Measurements from ENCODE around the gene CTTNBP2. TPM values are rescaled to one million over a fixed set of nuclear protein-coding genes. Genes with fewer than 3 reads are reported as not detected.

Gene CTTNBP2
- total RNA-seq, 1 donor from 2014 or later: 36.9 TPM

DNA sequence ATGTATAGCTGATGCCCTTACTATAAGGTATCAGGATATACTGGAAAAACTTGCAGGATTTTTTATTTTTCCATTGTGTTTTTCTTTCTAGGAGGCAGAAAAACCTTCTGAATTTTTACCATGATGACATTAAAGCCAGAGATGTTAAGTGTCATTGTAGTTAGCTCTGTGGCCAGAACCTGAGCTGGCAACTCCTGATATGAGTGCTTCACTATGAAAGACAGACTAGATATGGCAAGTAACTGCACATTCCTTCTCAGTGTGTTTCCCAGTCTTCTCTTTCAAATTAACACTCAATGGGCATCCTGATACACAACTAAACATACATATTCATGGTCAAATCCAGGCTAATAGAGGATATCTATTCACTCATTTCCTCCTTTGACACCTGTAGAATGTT, 166.2 kb downstream of the CTTNBP2 start:
- Mint-ChIP-seq H3K4me1 (ENCODE audit: unreplicated experiment) (no peaks in the 10 kb centered on the region), H3K27ac (no peak overlapping the region), H3K36me3 (peaks cover 17% of the 10 kb centered on the region), H3K4me3 (no peak overlapping the region), H3K27me3 (no peaks in the 10 kb centered on the region), H3K9me3 (peaks cover 4% of the 10 kb centered on the region)
- TF ChIP-seq, protein P1, sequence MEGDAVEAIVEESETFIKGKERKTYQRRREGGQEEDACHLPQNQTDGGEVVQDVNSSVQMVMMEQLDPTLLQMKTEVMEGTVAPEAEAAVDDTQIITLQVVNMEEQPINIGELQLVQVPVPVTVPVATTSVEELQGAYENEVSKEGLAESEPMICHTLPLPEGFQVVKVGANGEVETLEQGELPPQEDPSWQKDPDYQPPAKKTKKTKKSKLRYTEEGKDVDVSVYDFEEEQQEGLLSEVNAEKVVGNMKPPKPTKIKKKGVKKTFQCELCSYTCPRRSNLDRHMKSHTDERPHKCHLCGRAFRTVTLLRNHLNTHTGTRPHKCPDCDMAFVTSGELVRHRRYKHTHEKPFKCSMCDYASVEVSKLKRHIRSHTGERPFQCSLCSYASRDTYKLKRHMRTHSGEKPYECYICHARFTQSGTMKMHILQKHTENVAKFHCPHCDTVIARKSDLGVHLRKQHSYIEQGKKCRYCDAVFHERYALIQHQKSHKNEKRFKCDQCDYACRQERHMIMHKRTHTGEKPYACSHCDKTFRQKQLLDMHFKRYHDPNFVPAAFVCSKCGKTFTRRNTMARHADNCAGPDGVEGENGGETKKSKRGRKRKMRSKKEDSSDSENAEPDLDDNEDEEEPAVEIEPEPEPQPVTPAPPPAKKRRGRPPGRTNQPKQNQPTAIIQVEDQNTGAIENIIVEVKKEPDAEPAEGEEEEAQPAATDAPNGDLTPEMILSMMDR (conservative IDR thresholded peaks at IDR 0.05): no peak
- DNase-seq (ENCODE audit: extremely low spot score, unreplicated experiment): no peak

DNA sequence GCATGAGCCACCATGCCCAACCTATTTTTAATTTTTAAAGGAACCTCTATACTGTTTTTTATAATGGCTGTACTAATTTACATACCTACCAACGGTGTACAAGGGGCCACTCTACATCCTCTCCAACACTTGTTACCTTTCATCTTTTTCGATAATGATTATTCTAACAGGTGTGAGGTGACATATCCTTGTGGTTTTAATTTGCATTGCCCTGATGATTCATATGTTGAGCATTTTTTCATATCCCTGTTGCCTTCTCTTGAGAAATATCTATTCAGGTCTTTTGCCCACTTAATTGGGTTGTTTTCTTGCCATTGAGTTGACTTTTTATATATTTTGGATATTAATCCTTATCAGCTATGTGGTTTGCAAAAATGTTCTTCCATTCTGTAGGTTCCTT, 167.0 kb downstream of the CTTNBP2 start:
- no peak for DNase-seq (ENCODE audit: extremely low spot score, unreplicated experiment)
- Mint-ChIP-seq H3K27me3 (no peaks in the 10 kb centered on the region), H3K4me3 (no peak overlapping the region), H3K36me3 (peaks cover 8% of the 10 kb centered on the region), H3K9me3 (peaks cover 4% of the 10 kb centered on the region), H3K27ac (no peak overlapping the region), H3K4me1 (ENCODE audit: unreplicated experiment) (no peaks in the 10 kb centered on the region)
- TF ChIP-seq, protein P1 (conservative IDR thresholded peaks at IDR 0.05): no peak

DNA sequence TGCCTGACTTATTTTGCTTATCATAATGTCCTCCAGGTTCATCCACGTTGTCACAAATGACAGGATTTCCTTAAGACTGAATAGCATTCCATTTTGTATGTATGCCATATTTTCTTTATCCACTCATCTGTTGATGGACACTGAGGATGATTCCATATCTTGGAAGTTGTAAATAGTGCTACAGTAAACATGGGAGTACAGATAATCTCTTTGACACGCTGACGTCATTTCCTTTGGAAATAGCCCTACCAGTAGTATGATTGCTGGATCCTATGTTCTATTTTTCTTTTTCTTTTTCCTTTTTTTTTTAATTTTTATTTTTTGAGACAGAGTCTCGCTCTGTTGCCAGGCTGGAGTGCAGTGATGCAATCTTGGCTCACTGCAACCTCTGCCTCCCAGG, 167.6 kb downstream of the CTTNBP2 start:
- no peaks in the 10 kb centered on the region for H3K4me1 Mint-ChIP-seq (ENCODE audit: unreplicated experiment)
- TF ChIP-seq, protein P1 (conservative IDR thresholded peaks at IDR 0.05): no peak
- DNase-seq (ENCODE audit: extremely low spot score, unreplicated experiment): no peak
- no peaks in the 10 kb centered on the region for H3K27me3 Mint-ChIP-seq
- peaks cover 4% of the 10 kb centered on the region for H3K9me3 Mint-ChIP-seq
- H3K36me3 Mint-ChIP-seq: peaks cover 8% of the 10 kb centered on the region
- no peak overlapping the region for H3K27ac Mint-ChIP-seq
- H3K4me3 Mint-ChIP-seq: no peak overlapping the region

DNA sequence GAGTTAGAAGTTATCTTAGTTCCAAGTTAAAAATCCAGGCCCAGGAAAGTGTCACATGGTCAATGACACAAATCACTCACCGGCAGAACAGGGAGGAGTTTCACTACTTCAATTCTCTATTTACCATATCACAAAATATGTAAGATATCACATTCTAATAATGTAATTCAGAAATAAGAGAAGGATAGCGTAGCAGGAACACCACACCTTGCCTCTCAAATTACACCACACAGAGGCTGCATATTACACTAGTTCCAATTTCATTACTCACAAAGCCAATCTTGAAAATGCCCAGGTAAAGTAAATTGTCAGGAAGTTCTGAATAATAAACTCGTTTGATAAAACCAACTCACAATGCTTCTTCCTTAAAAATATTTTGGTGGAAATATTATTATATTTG, 169.2 kb downstream of the CTTNBP2 start:
- H3K4me3 Mint-ChIP-seq: no peak overlapping the region
- no peaks in the 10 kb centered on the region for H3K36me3 Mint-ChIP-seq
- no peak for DNase-seq (ENCODE audit: extremely low spot score, unreplicated experiment)
- H3K4me1 Mint-ChIP-seq (ENCODE audit: unreplicated experiment): no peaks in the 10 kb centered on the region
- H3K9me3 Mint-ChIP-seq: peaks cover 4% of the 10 kb centered on the region
- H3K27ac Mint-ChIP-seq: no peak overlapping the region
- no peaks in the 10 kb centered on the region for H3K27me3 Mint-ChIP-seq
- TF ChIP-seq, protein P1 (conservative IDR thresholded peaks at IDR 0.05): no peak

DNA sequence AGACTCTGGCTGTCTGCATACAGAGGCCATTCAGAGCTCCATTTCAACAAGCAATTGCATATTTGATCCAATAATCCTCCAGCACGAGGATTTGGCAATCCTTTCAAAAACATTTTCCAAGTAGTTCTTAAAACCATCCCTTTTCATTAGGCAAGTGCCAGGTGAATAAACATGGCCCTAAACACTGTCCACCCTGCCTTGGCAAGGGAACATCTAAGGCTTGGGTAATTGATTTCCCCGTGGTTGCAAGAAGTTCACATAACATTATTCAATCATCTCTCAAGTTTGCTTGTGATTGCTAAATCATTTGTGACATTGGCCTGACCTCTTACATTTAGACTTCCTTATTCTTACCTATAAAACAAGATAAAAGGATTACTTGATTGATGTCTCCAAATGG, 175.2 kb downstream of the CTTNBP2 start:
- Mint-ChIP-seq H3K27me3 (peaks cover 3% of the 10 kb centered on the region), H3K27ac (no peak overlapping the region), H3K4me1 (ENCODE audit: unreplicated experiment) (no peaks in the 10 kb centered on the region), H3K9me3 (no peaks in the 10 kb centered on the region), H3K4me3 (no peak overlapping the region), H3K36me3 (no peaks in the 10 kb centered on the region)
- TF ChIP-seq, protein P1 (conservative IDR thresholded peaks at IDR 0.05): no peak
- no peak for DNase-seq (ENCODE audit: extremely low spot score, unreplicated experiment)

DNA sequence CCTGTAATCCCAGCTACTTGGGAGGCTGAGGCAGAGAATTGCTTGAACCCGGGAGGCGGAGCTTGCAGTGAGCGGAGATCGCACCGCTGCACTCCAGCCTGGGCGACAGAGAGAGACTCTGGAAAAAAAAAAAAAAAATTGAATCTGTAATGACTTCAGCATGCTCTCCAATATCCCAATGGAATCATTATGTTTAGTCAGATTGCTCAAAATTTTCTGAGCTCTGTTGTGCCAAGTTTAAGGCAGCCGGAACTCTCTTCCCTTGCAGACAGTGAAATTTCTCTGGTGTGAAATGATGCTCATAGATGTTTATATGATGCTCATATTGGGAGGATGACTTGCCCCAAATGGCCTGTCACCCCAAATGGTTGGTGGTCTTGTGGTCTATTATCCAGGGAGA, 180.9 kb downstream of the CTTNBP2 start:
- no peak overlapping the region for H3K4me3 Mint-ChIP-seq
- H3K9me3 Mint-ChIP-seq: peaks cover 16% of the 10 kb centered on the region
- no peak for DNase-seq (ENCODE audit: extremely low spot score, unreplicated experiment)
- H3K4me1 Mint-ChIP-seq (ENCODE audit: unreplicated experiment): peaks cover 6% of the 10 kb centered on the region
- TF ChIP-seq, protein P1 (conservative IDR thresholded peaks at IDR 0.05): no peak
- H3K27ac Mint-ChIP-seq: no peak overlapping the region
- no peaks in the 10 kb centered on the region for H3K36me3 Mint-ChIP-seq
- peaks cover 3% of the 10 kb centered on the region for H3K27me3 Mint-ChIP-seq

Data from type B pancreatic cell (in vitro differentiated cells).